OCI-LY3 (cell line): ENCODE measurements around the gene BICC1.

Experiments
- H2AFZ ChIP-seq: fragments of 200-600, 300-600 bp; shearing (Covaris generic); 2 replicates; pipeline ENCODE4 v1.6.0; 2014; ENCODE audit warnings: antibody characterized with exemption, low read depth, low read length
- H3K27ac ChIP-seq: fragments of 200-600, 300-600 bp; sonication (generic); 2 replicates; pipeline ENCODE4 v1.5.1; 2014; ENCODE audit warnings: mild to moderate bottlenecking, low read length, moderate library complexity, mixed read lengths
- H3K27me3 ChIP-seq: fragments of 200-600, 300-600 bp; sonication (generic); 2 replicates; pipeline ENCODE4 v1.6.1; 2014; ENCODE audit warnings: low read depth, low read length, mixed read lengths
- H3K36me3 ChIP-seq: fragments of 200-600, 300-600 bp; sonication (generic); replicated peaks from 2 replicates; pipeline ENCODE3; 2014; ENCODE audit warnings: low read depth, low read length, mixed read lengths
- H3K4me1 ChIP-seq: fragments of 300-600, 200-600 bp; sonication (generic); 2 replicates; pipeline ENCODE4 v1.6.1; 2014; ENCODE audit warnings: low read length, mixed read lengths
- H3K4me2 ChIP-seq: fragments of 200-600, 300-600 bp; sonication (generic); 2 replicates; pipeline ENCODE4 v1.6.1; 2014; ENCODE audit warnings: low read length, mixed read lengths
- H3K4me3 ChIP-seq: fragments of 300-600, 200-600 bp; sonication (generic); 2 replicates; pipeline ENCODE4 v1.5.1; 2014; ENCODE audit warnings: antibody characterized with exemption, mild to moderate bottlenecking, low read length, moderate library complexity
- H3K79me2 ChIP-seq: fragments of 300-600, 200-600 bp; shearing (Covaris generic); 2 replicates; pipeline ENCODE4 v1.6.1; 2014; ENCODE audit warnings: mild to moderate bottlenecking, low read length, mixed read lengths
- H3K9ac ChIP-seq: fragments of 300-600, 200-600 bp; shearing (Covaris generic); 2 replicates; pipeline ENCODE4 v1.6.0; 2014; ENCODE audit warnings: mild to moderate bottlenecking, low read length, moderate library complexity
- H3K9me3 ChIP-seq: fragments of 200-600, 300-600 bp; shearing (Covaris generic); 2 replicates; pipeline ENCODE4 v1.6.1; 2014; ENCODE audit warnings: low read length, mixed read lengths; ENCODE audit not compliant: insufficient read depth
- H4K20me1 ChIP-seq: fragments of 200-600, 300-600 bp; sonication (generic); 2 replicates; pipeline ENCODE4 v1.6.1; 2016; ENCODE audit warnings: low read length, mixed read lengths; ENCODE audit not compliant: insufficient read depth
- CTCF ChIP-seq: fragments of 200-600, 300-600 bp; sonication (generic); IDR thresholded peaks from 2 replicates; pipeline ENCODE4 v1.5.1; 2014; ENCODE audit warnings: antibody characterized with exemption, low read length, low read depth
- EZH2phosphoT487 ChIP-seq: fragments of 200-600 bp; shearing (Covaris generic); IDR thresholded peaks from 2 replicates; pipeline ENCODE4 v1.6.1; 2018; ENCODE audit warnings: antibody characterized with exemption, mixed run types, low read depth

BICC1 gene

GRCh38 chr10:58817201-58817846 is 304.7 kb downstream of the BICC1 start:
- Histone ChIP-seq H3K27ac (no peak overlapping the region), H3K36me3 (no peaks in the 10 kb centered on the region), H3K27me3 (no peaks in the 10 kb centered on the region), H3K4me2 (no peak overlapping the region), H4K20me1 (no peaks in the 10 kb centered on the region), H3K9ac (no peak overlapping the region), H3K4me1 (no peaks in the 10 kb centered on the region), H3K9me3 (no peaks in the 10 kb centered on the region), H2AFZ (no peak overlapping the region), H3K4me3 (no peak overlapping the region), H3K79me2 (no peaks in the 10 kb centered on the region)
- no peak for TF ChIP-seq CTCF
- no peak for TF ChIP-seq EZH2phosphoT487

- Histone ChIP-seq H3K36me3 (no peaks in the 10 kb centered on the region), H3K79me2 (no peaks in the 10 kb centered on the region), H2AFZ (no peak overlapping the region), H3K4me1 (no peaks in the 10 kb centered on the region), H3K27me3 (no peaks in the 10 kb centered on the region), H4K20me1 (no peaks in the 10 kb centered on the region), H3K9ac (no peak overlapping the region), H3K9me3 (no peaks in the 10 kb centered on the region), H3K27ac (no peak overlapping the region), H3K4me2 (no peak overlapping the region), H3K4me3 (no peak overlapping the region)
- TF ChIP-seq CTCF (no peak), EZH2phosphoT487 (no peak)
Measured at GRCh38 chr10:58818900-58819299, 306.2 kb downstream of the BICC1 start.

GRCh38 chr10:58820386-58820785 is 307.7 kb downstream of the BICC1 start:
- no peak overlapping the region for H3K4me2 ChIP-seq
- no peak overlapping the region for H2AFZ ChIP-seq

More at GRCh38 chr10:58820386-58820785, 307.7 kb downstream of the BICC1 start:
- no peaks in the 10 kb centered on the region for H3K27me3 ChIP-seq
- H3K9ac ChIP-seq = no peak overlapping the region
- H3K9me3 ChIP-seq = no peaks in the 10 kb centered on the region
- no peaks in the 10 kb centered on the region for H3K36me3 ChIP-seq
- TF ChIP-seq CTCF (no peak), EZH2phosphoT487 (no peak)
- H3K4me3 ChIP-seq = no peak overlapping the region
- no peak overlapping the region for H3K27ac ChIP-seq
- no peaks in the 10 kb centered on the region for H4K20me1 ChIP-seq
- no peaks in the 10 kb centered on the region for H3K4me1 ChIP-seq
- no peaks in the 10 kb centered on the region for H3K79me2 ChIP-seq
